ENCODE results near the gene CABLES2. TPM values are rescaled to one million over a fixed set of nuclear protein-coding genes. Genes with fewer than 3 reads are reported as not detected.

Gene CABLES2
- total RNA-seq, 4 donors from 2014 or later: 7.2 to 33.8 (median 11.1) TPM

DNA sequence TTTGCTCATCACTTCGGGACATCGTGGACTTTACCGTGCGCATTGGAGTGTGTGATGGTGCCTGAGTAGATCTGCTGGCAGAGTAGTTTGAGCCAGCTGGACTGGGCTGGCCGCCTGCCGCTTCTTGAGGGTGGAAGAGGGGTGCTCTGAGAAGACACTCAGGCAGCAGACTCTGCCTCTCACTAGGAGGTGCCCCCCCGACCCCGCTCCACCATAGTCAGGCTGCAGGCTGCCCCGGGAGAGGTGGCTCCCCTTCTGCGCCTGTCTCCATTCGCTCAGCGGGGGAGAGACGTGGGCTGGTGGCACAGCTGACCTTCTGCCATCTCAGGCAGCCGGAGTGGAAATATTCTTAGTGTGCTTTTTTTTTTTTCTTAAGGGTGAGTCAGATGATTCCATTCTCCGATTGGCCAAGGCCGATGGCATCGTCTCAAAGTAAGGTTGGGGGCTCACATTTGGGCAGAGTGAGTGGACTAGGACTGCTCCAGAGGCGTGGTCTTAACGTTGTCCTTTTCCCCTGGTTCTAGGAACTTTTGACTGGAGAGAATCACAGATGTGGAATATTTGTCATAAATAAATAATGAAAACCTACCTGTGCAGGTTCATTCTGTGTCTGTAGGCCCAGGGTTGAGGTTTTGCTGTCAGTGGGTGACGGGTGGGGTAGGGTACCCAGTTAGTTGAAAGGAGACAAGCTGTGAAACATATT, 19.0 kb downstream of the CABLES2 start:
- TF ChIP-seq, protein P1, sequence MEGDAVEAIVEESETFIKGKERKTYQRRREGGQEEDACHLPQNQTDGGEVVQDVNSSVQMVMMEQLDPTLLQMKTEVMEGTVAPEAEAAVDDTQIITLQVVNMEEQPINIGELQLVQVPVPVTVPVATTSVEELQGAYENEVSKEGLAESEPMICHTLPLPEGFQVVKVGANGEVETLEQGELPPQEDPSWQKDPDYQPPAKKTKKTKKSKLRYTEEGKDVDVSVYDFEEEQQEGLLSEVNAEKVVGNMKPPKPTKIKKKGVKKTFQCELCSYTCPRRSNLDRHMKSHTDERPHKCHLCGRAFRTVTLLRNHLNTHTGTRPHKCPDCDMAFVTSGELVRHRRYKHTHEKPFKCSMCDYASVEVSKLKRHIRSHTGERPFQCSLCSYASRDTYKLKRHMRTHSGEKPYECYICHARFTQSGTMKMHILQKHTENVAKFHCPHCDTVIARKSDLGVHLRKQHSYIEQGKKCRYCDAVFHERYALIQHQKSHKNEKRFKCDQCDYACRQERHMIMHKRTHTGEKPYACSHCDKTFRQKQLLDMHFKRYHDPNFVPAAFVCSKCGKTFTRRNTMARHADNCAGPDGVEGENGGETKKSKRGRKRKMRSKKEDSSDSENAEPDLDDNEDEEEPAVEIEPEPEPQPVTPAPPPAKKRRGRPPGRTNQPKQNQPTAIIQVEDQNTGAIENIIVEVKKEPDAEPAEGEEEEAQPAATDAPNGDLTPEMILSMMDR (IDR thresholded peaks at IDR 0.05): no peak
- no peak for TF ChIP-seq POLR2A (IDR thresholded peaks at IDR 0.05)
- Histone ChIP-seq H3K27me3 (no peaks in the 10 kb centered on the region), H3K9me3 (no peaks in the 10 kb centered on the region), H3K4me3 (peak overlapping the region; percentile 72 to 98 (median 84)), H3K36me3 (peaks cover 0 to 21% (median 0%) of the 10 kb centered on the region in 3 donors), H3K4me1 (peaks cover 0 to 23% (median 16%) of the 10 kb centered on the region in 4 donors), H3K27ac (peak overlapping the region in 2 of 4 donors; percentile 91 to 97)
- DNase-seq: no peak

DNA sequence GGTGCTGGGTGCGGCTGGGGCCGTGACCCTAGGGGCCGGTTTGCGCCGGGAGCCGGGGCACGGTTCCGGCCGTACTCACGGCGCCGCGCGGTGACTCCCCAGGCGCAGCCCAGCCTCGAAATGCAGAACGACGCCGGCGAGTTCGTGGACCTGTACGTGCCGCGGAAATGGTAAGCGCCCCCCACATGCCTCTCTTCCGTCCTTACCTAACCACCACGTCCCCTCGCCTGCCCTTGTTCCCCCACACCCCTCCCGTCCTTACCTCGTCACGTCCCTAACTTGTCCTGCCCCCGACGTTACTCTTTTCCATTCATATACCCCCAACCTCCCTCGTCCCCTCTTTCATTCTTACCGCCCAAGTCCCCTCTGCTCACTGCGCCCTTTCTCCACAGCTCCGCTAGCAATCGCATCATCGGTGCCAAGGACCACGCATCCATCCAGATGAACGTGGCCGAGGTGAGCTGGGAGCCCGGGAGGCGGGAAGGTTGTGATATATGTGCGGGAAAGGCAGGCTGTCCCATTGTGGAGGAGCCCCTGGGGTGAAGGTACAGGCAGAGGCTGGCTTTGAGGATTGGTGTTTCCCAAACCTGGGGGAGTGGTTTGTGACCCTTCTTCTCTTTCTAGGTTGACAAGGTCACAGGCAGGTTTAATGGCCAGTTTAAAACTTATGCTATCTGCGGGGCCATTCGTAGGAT, 19.7 kb downstream of the CABLES2 start:
- H3K27ac ChIP-seq: peak overlapping the region; percentile 91 to 98 (median 95)
- H3K9me3 ChIP-seq: no peaks in the 10 kb centered on the region
- no peak for TF ChIP-seq POLR2A (IDR thresholded peaks at IDR 0.05)
- TF ChIP-seq, protein P1 (IDR thresholded peaks at IDR 0.05): no peak
- peaks cover 0 to 14% (median 0%) of the 10 kb centered on the region in 3 donors for H3K36me3 ChIP-seq
- H3K27me3 ChIP-seq: no peaks in the 10 kb centered on the region
- no peak for DNase-seq
- H3K4me1 ChIP-seq: peaks cover 0 to 23% (median 18%) of the 10 kb centered on the region in 4 donors
- peak overlapping the region; percentile 72 to 98 (median 84) for H3K4me3 ChIP-seq

DNA sequence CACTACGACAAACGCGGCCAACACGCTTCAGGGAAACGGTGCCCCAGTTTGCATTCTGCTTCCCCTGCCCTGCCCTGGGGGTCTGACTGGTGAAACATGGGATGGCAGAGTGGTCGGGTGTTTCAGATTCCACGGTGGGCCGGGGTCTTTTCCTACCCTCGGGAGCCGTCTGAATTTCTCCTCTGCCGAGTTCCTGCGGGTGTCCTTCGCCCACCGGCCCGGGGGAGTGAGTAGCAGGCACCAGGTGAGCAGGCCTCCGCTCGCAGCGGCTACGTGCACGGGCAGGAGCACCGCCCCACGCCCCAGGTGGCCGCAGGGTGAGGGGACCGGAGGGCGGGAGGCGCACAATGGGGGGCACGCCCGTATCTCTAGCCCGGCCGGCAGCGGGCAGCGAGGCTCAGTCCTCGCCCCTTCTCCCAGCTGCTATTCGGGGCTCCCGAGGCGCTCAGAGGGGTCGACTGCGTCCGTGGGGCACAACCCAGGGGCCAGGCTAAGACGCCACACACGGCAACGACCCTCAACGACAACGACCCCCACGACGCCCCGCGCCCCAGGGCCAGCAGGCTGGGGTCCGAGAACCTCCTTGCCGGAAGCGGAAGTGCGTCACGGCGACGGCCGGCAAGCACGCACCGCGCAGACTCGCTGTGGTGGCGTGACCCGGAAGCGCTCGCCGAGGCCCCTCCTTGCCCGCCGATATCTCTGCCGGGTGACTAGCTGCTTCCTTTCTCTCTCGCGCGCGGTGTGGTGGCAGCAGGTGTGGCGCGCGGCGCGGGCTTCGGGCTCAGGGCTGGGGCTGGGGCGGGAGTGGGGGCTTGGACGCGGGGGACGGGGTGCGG, 20.5 kb downstream of the CABLES2 start, which contains the start of gene RPS21:
Gene RPS21, plus strand, starts transcription at position 721 of the 836 bp plus-strand sequence. CDS start 236 bp downstream, outside the sequence.
- H3K4me1 ChIP-seq: peaks cover 0 to 23% (median 18%) of the 10 kb centered on the region in 4 donors
- peak; percentile 93 to 97 (median 96) for DNase-seq
- no peaks in the 10 kb centered on the region for H3K27me3 ChIP-seq
- peaks cover 0 to 12% (median 0%) of the 10 kb centered on the region in 3 donors for H3K36me3 ChIP-seq
- TF ChIP-seq POLR2A (IDR thresholded peaks at IDR 0.05): peak; percentile 70 to 73
- TF ChIP-seq, protein P1 (IDR thresholded peaks at IDR 0.05): peak in 3 of 6 experiments; percentile 8 to 14 (median 13)
- no peaks in the 10 kb centered on the region for H3K9me3 ChIP-seq
- peak within 1 kb of the TSS; percentile 91 to 98 (median 95) for H3K27ac ChIP-seq
- H3K4me3 ChIP-seq: peak within 1 kb of the TSS; percentile 72 to 98 (median 84)

DNA sequence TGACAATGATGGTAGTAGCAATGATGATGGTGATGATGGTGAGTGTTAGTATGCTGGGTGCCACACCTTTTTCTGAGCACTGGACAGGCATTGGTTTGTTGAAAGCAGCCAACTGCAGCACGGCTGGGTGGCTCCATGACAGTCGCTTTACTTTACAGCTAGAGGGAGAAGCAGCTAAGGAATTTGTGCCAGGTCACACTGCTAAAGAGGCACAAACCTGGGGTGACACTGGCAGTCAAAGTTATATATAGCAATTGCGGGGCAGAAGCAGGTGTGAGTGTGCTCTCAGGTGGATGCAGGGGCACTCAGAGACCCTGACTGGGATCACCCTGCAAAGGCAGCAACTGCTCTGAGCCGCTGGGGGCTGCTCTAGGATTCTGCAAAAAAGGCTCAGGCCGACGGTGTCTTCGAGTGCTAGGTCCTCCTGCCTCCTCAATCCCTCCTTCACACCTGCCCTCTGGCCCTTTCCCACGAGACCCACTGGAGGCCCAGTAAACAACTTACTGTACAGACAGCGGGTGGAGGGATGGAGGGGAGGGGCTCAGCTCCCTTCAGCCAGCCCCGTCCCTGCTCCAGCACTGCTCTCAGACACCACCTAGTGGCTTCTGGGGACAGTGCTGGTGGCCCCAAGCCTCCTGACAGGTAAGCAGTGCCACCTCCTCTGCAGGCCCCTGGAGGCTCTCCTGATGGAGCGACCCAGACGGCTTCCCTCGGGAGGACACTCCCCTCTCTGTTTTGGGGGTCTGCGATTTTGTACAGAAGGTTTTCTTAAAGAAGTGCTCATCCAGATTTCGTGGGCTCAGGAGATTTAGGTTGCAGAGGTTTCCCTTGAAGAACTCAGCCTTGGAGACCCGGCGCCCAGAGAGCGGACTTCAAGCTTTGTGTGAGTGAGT, 24.5 kb downstream of the CABLES2 start:
- peak; percentile 83 to 94 (median 84) for DNase-seq
- H3K4me3 ChIP-seq: no peak overlapping the region
- no peaks in the 10 kb centered on the region for H3K9me3 ChIP-seq
- no peaks in the 10 kb centered on the region for H3K27me3 ChIP-seq
- H3K36me3 ChIP-seq: no peaks in the 10 kb centered on the region
- peak in 1 of 2 donors; percentile 14 for TF ChIP-seq POLR2A (IDR thresholded peaks at IDR 0.05)
- TF ChIP-seq, protein P1 (IDR thresholded peaks at IDR 0.05): peak; percentile 79 to 94 (median 91)
- H3K27ac ChIP-seq: peak overlapping the region in 1 of 4 donors; percentile 37
- H3K4me1 ChIP-seq: peaks cover 0 to 23% (median 10%) of the 10 kb centered on the region in 4 donors
